Measurements from ENCODE around the gene SLC23A3.

SLC23A3 gene

GRCh38 chr2:219171231-219171651 is 1.4 kb upstream of the SLC23A3 start:
- Histone ChIP-seq H3K4me1 (ENCODE audit: insufficient read depth, low read length, severe bottlenecking) (peaks cover 9% of the 10 kb centered on the region), H3K27me3 (ENCODE audit: insufficient read depth, low read length) (no peaks in the 10 kb centered on the region), H3K4me2 (ENCODE audit: low read length) (no peak overlapping the region), H3K9me3 (ENCODE audit: low read length) (no peaks in the 10 kb centered on the region), H3F3A (ENCODE audit: insufficient read depth, low read length) (no peaks in the 10 kb centered on the region; the same call in 1 of the 2 replicates), H3K36me3 (ENCODE audit: insufficient read depth, low read length) (peaks cover 24% of the 10 kb centered on the region; the same call in 1 of the 2 replicates), H3K27ac (ENCODE audit: low read depth, low read length, poor library complexity, severe bottlenecking) (no peak overlapping the region), H3K4me3 (ENCODE audit: low read depth, low read length, poor library complexity, severe bottlenecking) (no peak overlapping the region), H3K79me2 (ENCODE audit: insufficient read depth, low read length) (no peaks in the 10 kb centered on the region), H3K9ac (ENCODE audit: low read length) (no peak overlapping the region), H4K20me1 (ENCODE audit: insufficient read depth, low read length) (no peaks in the 10 kb centered on the region), H2AFZ (ENCODE audit: low read length) (no peak overlapping the region), H3K9me2 (ENCODE audit: low read depth, low read length) (no peaks in the 10 kb centered on the region)
- TF ChIP-seq, protein P1, sequence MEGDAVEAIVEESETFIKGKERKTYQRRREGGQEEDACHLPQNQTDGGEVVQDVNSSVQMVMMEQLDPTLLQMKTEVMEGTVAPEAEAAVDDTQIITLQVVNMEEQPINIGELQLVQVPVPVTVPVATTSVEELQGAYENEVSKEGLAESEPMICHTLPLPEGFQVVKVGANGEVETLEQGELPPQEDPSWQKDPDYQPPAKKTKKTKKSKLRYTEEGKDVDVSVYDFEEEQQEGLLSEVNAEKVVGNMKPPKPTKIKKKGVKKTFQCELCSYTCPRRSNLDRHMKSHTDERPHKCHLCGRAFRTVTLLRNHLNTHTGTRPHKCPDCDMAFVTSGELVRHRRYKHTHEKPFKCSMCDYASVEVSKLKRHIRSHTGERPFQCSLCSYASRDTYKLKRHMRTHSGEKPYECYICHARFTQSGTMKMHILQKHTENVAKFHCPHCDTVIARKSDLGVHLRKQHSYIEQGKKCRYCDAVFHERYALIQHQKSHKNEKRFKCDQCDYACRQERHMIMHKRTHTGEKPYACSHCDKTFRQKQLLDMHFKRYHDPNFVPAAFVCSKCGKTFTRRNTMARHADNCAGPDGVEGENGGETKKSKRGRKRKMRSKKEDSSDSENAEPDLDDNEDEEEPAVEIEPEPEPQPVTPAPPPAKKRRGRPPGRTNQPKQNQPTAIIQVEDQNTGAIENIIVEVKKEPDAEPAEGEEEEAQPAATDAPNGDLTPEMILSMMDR (IDR thresholded peaks at IDR 0.05; ENCODE audit: low read length): peak; percentile 82
- no peak for TF ChIP-seq EZH2 (IDR thresholded peaks at IDR 0.05; ENCODE audit: borderline replicate concordance, low read length)

DNA sequence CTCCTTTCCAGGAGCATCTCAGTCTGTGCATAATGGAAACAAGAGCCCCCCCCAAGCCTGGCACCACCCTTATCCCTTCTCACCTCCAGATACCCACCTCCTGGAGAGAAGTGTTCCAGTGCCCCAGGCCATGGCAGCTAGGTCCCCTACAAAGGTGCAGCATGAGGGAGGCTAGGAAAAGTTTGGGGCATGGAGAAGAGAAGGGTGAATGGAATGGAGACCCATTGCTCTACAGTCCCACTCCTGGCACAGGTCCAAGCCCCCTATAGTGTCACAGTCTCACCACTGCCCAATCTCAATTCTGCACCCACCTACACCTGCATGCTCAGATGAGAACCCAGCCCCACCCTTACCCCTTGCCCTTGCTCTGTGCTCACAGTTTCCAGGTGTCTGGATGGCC is 897 bp downstream of the SLC23A3 start:
- Histone ChIP-seq H3K79me2 (ENCODE audit: insufficient read depth, low read length) (no peaks in the 10 kb centered on the region), H3K36me3 (ENCODE audit: insufficient read depth, low read length) (peaks cover 19% of the 10 kb centered on the region; the same call in 1 of the 2 replicates), H2AFZ (ENCODE audit: low read length) (no peak overlapping the region), H4K20me1 (ENCODE audit: insufficient read depth, low read length) (no peaks in the 10 kb centered on the region), H3K9me3 (ENCODE audit: low read length) (no peaks in the 10 kb centered on the region), H3F3A (ENCODE audit: insufficient read depth, low read length) (no peaks in the 10 kb centered on the region), H3K4me3 (ENCODE audit: low read depth, low read length, poor library complexity, severe bottlenecking) (no peak overlapping the region), H3K9me2 (ENCODE audit: low read depth, low read length) (no peaks in the 10 kb centered on the region), H3K4me1 (ENCODE audit: insufficient read depth, low read length, severe bottlenecking) (no peaks in the 10 kb centered on the region), H3K27ac (ENCODE audit: low read depth, low read length, poor library complexity, severe bottlenecking) (no peak overlapping the region), H3K9ac (ENCODE audit: low read length) (no peak overlapping the region), H3K4me2 (ENCODE audit: low read length) (no peak overlapping the region), H3K27me3 (ENCODE audit: insufficient read depth, low read length) (no peaks in the 10 kb centered on the region)
- no peak for TF ChIP-seq EZH2 (IDR thresholded peaks at IDR 0.05; ENCODE audit: borderline replicate concordance, low read length)
- TF ChIP-seq, protein P1 (IDR thresholded peaks at IDR 0.05; ENCODE audit: low read length): no peak

DNA sequence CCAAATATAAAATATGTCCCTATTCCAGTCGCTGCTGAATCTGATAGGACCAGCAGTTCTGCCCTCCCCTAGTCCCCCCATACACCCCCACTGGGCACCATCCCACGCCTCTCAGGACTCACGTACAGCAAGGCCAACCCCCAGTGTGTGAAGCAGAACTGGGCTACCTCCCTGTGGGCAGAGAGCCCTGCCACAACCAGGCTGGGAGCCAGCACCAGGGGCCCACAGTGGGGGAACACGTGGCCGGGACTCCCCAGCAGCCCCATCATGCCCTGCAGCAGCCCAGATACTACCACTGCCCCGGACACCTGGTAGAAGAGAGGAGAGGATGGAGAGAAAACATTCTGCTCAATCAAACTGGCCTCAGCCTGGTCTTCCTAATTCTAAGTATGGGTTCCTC is 1.3 kb downstream of the SLC23A3 start:
- Histone ChIP-seq H3K4me2 (ENCODE audit: low read length) (no peak overlapping the region), H3K27me3 (ENCODE audit: insufficient read depth, low read length) (no peaks in the 10 kb centered on the region), H3K79me2 (ENCODE audit: insufficient read depth, low read length) (no peaks in the 10 kb centered on the region), H3K36me3 (ENCODE audit: insufficient read depth, low read length) (peaks cover 15% of the 10 kb centered on the region; the same call in 1 of the 2 replicates), H3K4me3 (ENCODE audit: low read depth, low read length, poor library complexity, severe bottlenecking) (no peak overlapping the region), H3K27ac (ENCODE audit: low read depth, low read length, poor library complexity, severe bottlenecking) (no peak overlapping the region), H3F3A (ENCODE audit: insufficient read depth, low read length) (no peaks in the 10 kb centered on the region), H3K9me3 (ENCODE audit: low read length) (no peaks in the 10 kb centered on the region), H3K9me2 (ENCODE audit: low read depth, low read length) (no peaks in the 10 kb centered on the region), H2AFZ (ENCODE audit: low read length) (no peak overlapping the region), H3K4me1 (ENCODE audit: insufficient read depth, low read length, severe bottlenecking) (no peaks in the 10 kb centered on the region), H3K9ac (ENCODE audit: low read length) (no peak overlapping the region), H4K20me1 (ENCODE audit: insufficient read depth, low read length) (no peaks in the 10 kb centered on the region)
- TF ChIP-seq, protein P1 (IDR thresholded peaks at IDR 0.05; ENCODE audit: low read length): no peak
- no peak for TF ChIP-seq EZH2 (IDR thresholded peaks at IDR 0.05; ENCODE audit: borderline replicate concordance, low read length)
